ENCODE measurements around the gene USP31.

USP31 gene

GRCh38 chr16:23088018-23088417 is 61.2 kb downstream of the USP31 start:
- DNase-seq: no peak

- no peak for DNase-seq
Observed at GRCh38 chr16:23085949-23086348, 63.3 kb downstream of the USP31 start.

- DNase-seq: no peak
Observed at GRCh38 chr16:23082161-23082788, 67.0 kb downstream of the USP31 start.

- no peak for DNase-seq
Observed at GRCh38 chr16:23081675-23082119, 67.6 kb downstream of the USP31 start.

GRCh38 chr16:23080747-23081146 is 68.5 kb downstream of the USP31 start:
- DNase-seq: no peak

GRCh38 chr16:23080329-23080728 is 68.9 kb downstream of the USP31 start:
- no peak for DNase-seq

- DNase-seq: no peak
Observed at GRCh38 chr16:23079675-23080301, 69.5 kb downstream of the USP31 start.

GRCh38 chr16:23074423-23074822 is 74.8 kb downstream of the USP31 start:
- no peak for DNase-seq

GRCh38 chr16:23072769-23073549 is 76.3 kb downstream of the USP31 start:
- DNase-seq: no peak

GRCh38 chr16:23072084-23072599 is 77.1 kb downstream of the USP31 start:
- DNase-seq: no peak

- DNase-seq: no peak
Observed at GRCh38 chr16:23071196-23072083, 77.8 kb downstream of the USP31 start.

- no peak for DNase-seq
Observed at GRCh38 chr16:23069844-23070243, 79.4 kb downstream of the USP31 start.

- no peak for DNase-seq
Observed at GRCh38 chr16:23068079-23068736, 81.0 kb downstream of the USP31 start.

GRCh38 chr16:23066676-23067075 is 82.6 kb downstream of the USP31 start:
- DNase-seq: no peak

GRCh38 chr16:23064639-23065038 is 84.6 kb downstream of the USP31 start:
- no peak for DNase-seq

GRCh38 chr16:23062524-23062923 is 86.7 kb downstream of the USP31 start:
- no peak for DNase-seq

GRCh38 chr16:23061669-23062068 is 87.6 kb downstream of the USP31 start:
- DNase-seq: no peak

GRCh38 chr16:23060458-23061320 is 88.6 kb downstream of the USP31 start:
- peak; percentile 41 for DNase-seq

GRCh38 chr16:23059433-23059832 is 89.8 kb downstream of the USP31 start:
- DNase-seq: no peak

- DNase-seq: no peak
Observed at GRCh38 chr16:23058576-23058975, 90.7 kb downstream of the USP31 start.

GRCh38 chr16:23057013-23057596 is 92.1 kb downstream of the USP31 start:
- DNase-seq: no peak
